Measurements from ENCODE around the gene PPIL3.

The PPIL3 gene

GRCh38 chr2:200821686-200822245 lies 67.1 kb downstream of the PPIL3 start:
- TF ChIP-seq GLIS3 (CRISPR knock-in tag; IDR thresholded peaks at IDR 0.05) (no peak), ZNF565 (CRISPR knock-in tag; conservative IDR thresholded peaks at IDR 0.05; ENCODE audit: low read depth) (no peak), TCF4 (CRISPR knock-in tag; IDR thresholded peaks at IDR 0.05; ENCODE audit: borderline replicate concordance) (no peak), TOX (CRISPR knock-in tag; IDR thresholded peaks at IDR 0.05; ENCODE audit: borderline replicate concordance) (no peak), ZNF8 (CRISPR knock-in tag; IDR thresholded peaks at IDR 0.05) (no peak), ZNF70 (CRISPR knock-in tag; IDR thresholded peaks at IDR 0.05) (no peak), ARNTL (CRISPR knock-in tag; IDR thresholded peaks at IDR 0.05; ENCODE audit: borderline replicate concordance, low read depth) (no peak), POU6F1 (CRISPR knock-in tag; IDR thresholded peaks at IDR 0.05; ENCODE audit: borderline replicate concordance, low read depth) (no peak), BACH2 (CRISPR knock-in tag; IDR thresholded peaks at IDR 0.05; ENCODE audit: borderline replicate concordance) (no peak), ZFP30 (CRISPR knock-in tag; IDR thresholded peaks at IDR 0.05) (no peak), ESRRG (CRISPR knock-in tag; IDR thresholded peaks at IDR 0.05) (no peak)
- no peak for ATAC-seq

All from SK-N-SH treated with all-trans-retinoic acid at 6 μM for 48 hours (cell line).